Mesothelial cell of epicardium (in vitro differentiated cells): ENCODE data around the gene DDX25. TPM values are rescaled to one million over a fixed set of nuclear protein-coding genes. Genes with fewer than 3 reads are reported as not detected.
"Not testable (repeated sequence)": the region's sequence is repeated elsewhere in the genome, so short reads cannot be mapped to it uniquely, and the experiment has no call there.

Experiments
- DNase-seq, 2 experiments: peaks; one replicate each; pipeline ENCODE4 v3.0.0; 2021; ENCODE audit warnings: low spot score in 2 of 2; ENCODE audit not compliant: unreplicated experiment in 2 of 2
- H3K27ac Mint-ChIP-seq: 2 replicates; pipeline ENCODE4 v1.8.0; 2021; ENCODE audit warnings: mixed read lengths
- H3K27me3 Mint-ChIP-seq: 2 replicates; pipeline ENCODE4 v1.8.0; 2021; ENCODE audit warnings: low read depth, mixed read lengths
- H3K36me3 Mint-ChIP-seq: 2 replicates; pipeline ENCODE4 v1.8.0; 2021; ENCODE audit warnings: mixed read lengths
- H3K4me1 Mint-ChIP-seq: 2 replicates; pipeline ENCODE4 v1.8.0; 2021; ENCODE audit warnings: mixed read lengths
- H3K4me3 Mint-ChIP-seq: 2 replicates; pipeline ENCODE4 v1.8.0; 2021; ENCODE audit warnings: mild to moderate bottlenecking, moderate library complexity, mixed read lengths
- H3K9me3 Mint-ChIP-seq: 2 replicates; pipeline ENCODE4 v1.8.0; 2021; ENCODE audit warnings: mixed read lengths
- total RNA-seq: library from RNA; stranded (reverse); gene quantifications from 3 replicates; pipeline ENCODE4 v1.2.1, GENCODE V29; 2021
- TF ChIP-seq, protein P1 (sequence below): fragments of 200-600 bp; sonication (generic); IDR thresholded peaks from one replicate; pipeline ENCODE4 v1.5.0; 2021; ENCODE audit warnings: antibody characterized with exemption; ENCODE audit not compliant: unreplicated experiment

The DDX25 gene
- total RNA-seq, result 0.98 to 1.7 TPM (median 1.1 TPM) in 3 replicates

DNA sequence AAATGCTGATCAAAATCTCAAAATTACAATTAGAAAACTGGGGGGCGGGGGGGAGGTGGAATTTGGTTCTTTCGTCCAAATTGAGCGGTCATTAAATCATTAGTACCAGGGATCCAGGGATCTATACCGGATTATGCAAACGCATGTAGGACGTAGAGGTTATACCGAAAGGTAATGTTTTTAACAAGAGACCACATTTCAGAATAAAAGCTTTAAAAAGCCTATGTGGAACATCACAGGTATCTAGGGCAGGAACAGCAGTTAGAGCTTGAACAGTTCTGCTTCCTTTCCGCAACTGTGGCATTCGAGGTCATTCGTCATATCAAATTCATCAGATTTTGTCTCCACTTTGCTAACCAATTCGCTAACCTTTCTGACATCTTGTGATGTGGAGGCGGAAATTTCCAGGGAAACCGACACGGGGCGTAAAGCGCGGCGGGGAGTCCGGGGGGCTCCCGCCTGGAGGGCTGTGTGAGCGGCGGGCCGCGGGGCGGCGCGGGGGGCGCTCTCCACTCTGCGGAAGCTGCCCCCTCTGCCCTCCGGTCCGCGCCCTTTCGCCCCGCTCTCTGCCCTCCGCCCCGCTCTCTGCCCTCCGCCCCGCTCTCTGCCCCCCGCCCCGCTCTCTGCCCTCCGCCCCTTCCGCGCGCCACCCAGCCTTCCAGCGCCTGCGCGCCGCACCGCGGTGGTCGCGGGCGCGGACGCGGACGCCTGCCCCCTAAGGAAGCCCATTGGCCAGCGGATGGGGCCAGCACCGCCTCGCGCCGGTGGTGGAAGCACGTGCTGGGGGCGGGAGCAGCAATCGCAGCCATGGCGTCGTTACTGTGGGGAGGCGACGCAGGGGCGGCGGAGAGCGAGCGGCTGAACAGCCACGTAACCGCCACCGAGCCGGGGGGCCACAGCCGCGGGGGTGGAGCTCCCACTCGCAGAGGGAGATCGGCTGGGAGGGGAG lies at the start of gene DDX25:
TSS of gene DDX25 (plus strand) at position 798 of the 949 bp plus-strand sequence. CDS start at position 808, 10 bp downstream.
- peaks cover 24% of the 10 kb centered on the region for H3K4me1 Mint-ChIP-seq
- TF ChIP-seq, protein P1, sequence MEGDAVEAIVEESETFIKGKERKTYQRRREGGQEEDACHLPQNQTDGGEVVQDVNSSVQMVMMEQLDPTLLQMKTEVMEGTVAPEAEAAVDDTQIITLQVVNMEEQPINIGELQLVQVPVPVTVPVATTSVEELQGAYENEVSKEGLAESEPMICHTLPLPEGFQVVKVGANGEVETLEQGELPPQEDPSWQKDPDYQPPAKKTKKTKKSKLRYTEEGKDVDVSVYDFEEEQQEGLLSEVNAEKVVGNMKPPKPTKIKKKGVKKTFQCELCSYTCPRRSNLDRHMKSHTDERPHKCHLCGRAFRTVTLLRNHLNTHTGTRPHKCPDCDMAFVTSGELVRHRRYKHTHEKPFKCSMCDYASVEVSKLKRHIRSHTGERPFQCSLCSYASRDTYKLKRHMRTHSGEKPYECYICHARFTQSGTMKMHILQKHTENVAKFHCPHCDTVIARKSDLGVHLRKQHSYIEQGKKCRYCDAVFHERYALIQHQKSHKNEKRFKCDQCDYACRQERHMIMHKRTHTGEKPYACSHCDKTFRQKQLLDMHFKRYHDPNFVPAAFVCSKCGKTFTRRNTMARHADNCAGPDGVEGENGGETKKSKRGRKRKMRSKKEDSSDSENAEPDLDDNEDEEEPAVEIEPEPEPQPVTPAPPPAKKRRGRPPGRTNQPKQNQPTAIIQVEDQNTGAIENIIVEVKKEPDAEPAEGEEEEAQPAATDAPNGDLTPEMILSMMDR, result no peak
- H3K9me3 Mint-ChIP-seq, result no peaks in the 10 kb centered on the region
- peaks cover 52% of the 10 kb centered on the region for H3K27me3 Mint-ChIP-seq
- no peak for DNase-seq
- H3K4me3 Mint-ChIP-seq, result peak within 1 kb of the TSS; percentile 96
- peaks cover 11% of the 10 kb centered on the region for H3K36me3 Mint-ChIP-seq
- H3K27ac Mint-ChIP-seq, result peak within 1 kb of the TSS; percentile 95

DNA sequence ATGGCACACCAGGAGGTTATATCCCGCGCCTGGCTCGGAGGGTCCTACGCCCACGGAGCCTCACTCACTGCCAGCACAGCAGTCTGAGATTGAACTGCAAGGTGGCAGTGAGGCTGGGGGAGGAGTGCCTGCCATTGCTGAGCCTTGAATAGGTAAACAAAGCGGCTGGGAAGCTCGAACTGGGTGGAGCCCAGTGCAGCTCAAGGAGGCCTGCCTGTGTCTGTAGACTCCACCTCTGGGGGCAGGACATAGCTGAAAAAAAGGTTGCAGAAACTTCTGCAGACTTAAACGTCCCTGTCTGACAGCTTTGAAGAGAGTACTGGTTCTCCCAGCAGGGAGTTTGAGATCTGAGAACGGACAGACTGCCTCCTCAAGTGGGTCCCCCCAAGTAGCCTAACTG lies 46.6 kb upstream of the DDX25 start:
- H3K36me3 Mint-ChIP-seq, H3K4me3 Mint-ChIP-seq, DNase-seq, H3K4me1 Mint-ChIP-seq, H3K27me3 Mint-ChIP-seq, H3K27ac Mint-ChIP-seq: not testable (repeated sequence)
- peaks cover 48% of the 10 kb centered on the region for H3K9me3 Mint-ChIP-seq

DNA sequence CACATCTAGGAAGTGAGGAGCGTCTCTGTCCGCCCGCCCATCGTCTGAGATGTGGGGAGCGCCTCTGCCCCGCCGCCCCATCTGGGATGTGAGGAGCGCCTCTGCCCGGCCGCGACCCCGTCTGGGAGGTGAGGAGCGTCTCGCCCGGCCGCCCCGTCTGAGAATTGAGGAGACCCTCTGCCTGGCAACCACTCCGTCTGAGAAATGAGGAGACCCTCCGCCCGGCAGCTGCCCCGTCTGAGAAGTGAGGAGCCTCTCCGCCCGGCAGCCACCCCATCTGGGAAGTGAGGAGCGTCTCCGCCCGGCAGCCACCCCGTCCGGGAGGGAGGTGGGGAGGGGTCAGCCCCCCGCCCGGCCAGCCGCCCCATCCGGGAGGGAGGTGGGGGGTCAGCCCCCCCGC lies 41.5 kb upstream of the DDX25 start:
- H3K36me3 Mint-ChIP-seq, H3K4me1 Mint-ChIP-seq, H3K27me3 Mint-ChIP-seq, H3K27ac Mint-ChIP-seq, H3K4me3 Mint-ChIP-seq, DNase-seq: not testable (repeated sequence)
- H3K9me3 Mint-ChIP-seq, result peaks cover 30% of the 10 kb centered on the region

DNA sequence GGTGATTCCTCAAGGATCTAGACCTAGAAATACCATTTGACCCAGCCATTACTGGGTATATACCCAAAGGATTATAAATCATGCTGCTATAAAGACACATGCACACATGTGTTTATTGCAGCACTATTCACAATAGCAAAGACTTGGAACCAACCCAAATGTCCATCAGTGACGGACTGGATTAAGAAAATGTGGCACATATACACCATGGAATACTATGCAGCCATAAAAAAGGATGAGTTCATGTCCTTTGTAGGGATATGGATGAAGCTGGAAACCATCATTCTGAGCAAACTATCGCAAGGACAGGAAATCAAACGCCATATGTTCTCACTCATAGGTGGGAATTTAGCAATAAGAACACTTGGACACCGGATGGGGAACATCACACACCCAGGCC lies 39.0 kb upstream of the DDX25 start:
- DNase-seq, H3K36me3 Mint-ChIP-seq, H3K4me1 Mint-ChIP-seq, H3K27ac Mint-ChIP-seq, H3K27me3 Mint-ChIP-seq, H3K4me3 Mint-ChIP-seq: not testable (repeated sequence)
- peaks cover 12% of the 10 kb centered on the region for H3K9me3 Mint-ChIP-seq

DNA sequence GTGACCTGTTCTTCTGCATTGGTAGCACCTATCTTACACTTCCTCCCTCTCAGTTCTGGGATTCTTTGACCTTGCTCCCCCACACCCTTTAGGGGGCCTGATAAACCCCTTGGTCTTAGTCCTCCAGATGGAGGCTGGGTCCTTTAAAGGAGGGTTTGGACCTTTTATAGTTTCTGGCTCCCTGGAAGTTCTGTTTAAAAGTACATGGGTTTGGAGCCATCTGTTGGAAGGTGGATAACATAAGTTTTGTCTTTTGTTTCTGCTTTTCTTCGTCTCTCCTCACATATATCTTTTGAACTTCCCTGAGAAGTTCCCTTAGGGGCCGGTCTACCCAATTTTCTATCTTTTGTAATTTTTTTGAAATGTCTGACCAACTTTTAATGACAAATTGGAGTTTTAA lies 34.8 kb upstream of the DDX25 start:
- peaks cover 3% of the 10 kb centered on the region for H3K36me3 Mint-ChIP-seq
- H3K27me3 Mint-ChIP-seq, result peaks cover 14% of the 10 kb centered on the region
- no peak overlapping the region for H3K4me3 Mint-ChIP-seq
- no peak overlapping the region for H3K27ac Mint-ChIP-seq
- TF ChIP-seq, protein P1, result no peak
- no peak for DNase-seq
- H3K9me3 Mint-ChIP-seq, result peaks cover 15% of the 10 kb centered on the region
- H3K4me1 Mint-ChIP-seq, result peaks cover 1% of the 10 kb centered on the region

DNA sequence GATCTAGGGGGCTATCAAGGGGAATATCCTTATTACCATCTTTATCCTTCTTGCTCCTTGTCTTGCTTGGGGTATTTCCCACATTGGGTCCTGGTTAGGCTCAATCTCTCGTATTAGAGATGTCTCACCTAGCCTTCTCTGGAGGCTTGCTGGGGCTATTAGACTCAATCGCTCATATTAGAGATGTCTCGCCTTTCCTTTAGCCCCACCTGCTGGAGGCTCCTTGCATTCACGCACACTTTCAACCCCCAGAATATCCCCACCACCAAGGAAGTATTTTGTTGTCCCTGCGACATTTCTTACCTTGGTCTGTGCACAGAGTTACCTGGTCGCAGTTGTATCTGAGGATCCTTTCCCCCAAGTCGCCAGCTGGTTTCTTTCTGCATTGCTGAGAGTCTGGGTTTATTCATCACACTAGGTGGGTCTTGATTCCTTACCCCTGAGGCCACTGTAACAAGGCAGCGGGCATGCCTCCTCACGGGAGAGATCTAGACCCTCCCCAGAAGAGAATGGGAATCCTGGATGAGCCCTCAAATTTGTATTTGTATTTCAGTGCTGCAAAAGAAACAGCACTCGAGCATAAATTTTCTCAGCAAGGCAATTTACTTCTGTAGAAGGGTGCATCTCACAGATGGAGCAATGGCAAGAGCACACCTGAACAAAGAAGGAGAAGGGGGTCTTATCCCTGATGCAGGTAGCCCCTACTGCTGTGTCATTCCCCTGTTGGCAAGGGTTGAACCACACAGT lies 32.7 kb upstream of the DDX25 start:
- TF ChIP-seq, protein P1, result peak; percentile 17
- peaks cover 1% of the 10 kb centered on the region for H3K4me1 Mint-ChIP-seq
- peaks cover 13% of the 10 kb centered on the region for H3K27me3 Mint-ChIP-seq
- peaks cover 11% of the 10 kb centered on the region for H3K9me3 Mint-ChIP-seq
- no peak overlapping the region for H3K4me3 Mint-ChIP-seq
- H3K27ac Mint-ChIP-seq, result no peak overlapping the region
- H3K36me3 Mint-ChIP-seq, result no peaks in the 10 kb centered on the region
- no peak for DNase-seq

DNA sequence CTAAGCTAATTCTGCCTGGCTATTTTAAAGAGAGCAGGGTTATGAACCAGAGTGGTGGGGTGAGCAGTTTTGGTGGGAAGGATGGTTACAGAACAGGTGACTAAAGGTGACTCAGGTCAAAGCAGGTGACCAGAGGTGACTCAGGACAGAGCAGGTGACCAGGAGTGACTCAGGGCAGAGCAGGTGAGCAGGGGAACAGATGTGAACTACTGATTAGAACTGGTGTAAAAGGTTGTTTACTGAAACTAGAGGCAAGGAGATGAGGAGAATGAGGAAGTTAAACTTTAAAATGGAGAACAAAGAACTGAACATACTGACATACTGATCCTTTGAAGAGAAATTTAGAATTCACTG lies 32.2 kb upstream of the DDX25 start:
- H3K9me3 Mint-ChIP-seq, result peaks cover 11% of the 10 kb centered on the region
- no peak overlapping the region for H3K27ac Mint-ChIP-seq
- H3K27me3 Mint-ChIP-seq, result peaks cover 13% of the 10 kb centered on the region
- H3K36me3 Mint-ChIP-seq, result no peaks in the 10 kb centered on the region
- TF ChIP-seq, protein P1, result no peak
- peaks cover 1% of the 10 kb centered on the region for H3K4me1 Mint-ChIP-seq
- H3K4me3 Mint-ChIP-seq, result no peak overlapping the region
- no peak for DNase-seq
